Measurements from ENCODE around the gene STYXL1. TPM values are rescaled to one million over a fixed set of nuclear protein-coding genes. Genes with fewer than 3 reads are reported as not detected.

The STYXL1 gene
- 10 to 100 TPM; 27.4 to 28.7 TPM for total RNA-seq

GRCh38 chr7:76047811-76048667 is at the start of gene STYXL1, which contains the start of gene MDH2:
STYXL1 (minus strand) TSS chr7:76048000; CDS start chr7:76030523, 17,477 bp downstream.
MDH2 (plus strand) TSS chr7:76048106; CDS start chr7:76048161, 55 bp downstream.

GRCh38 chr7:75994388-75995051 is 53.3 kb downstream of the STYXL1 start, which contains the start of gene TMEM120A:
TMEM120A (minus strand) TSS chr7:75994595; CDS start chr7:75994570, 25 bp downstream.

Other genes with a start within 250 kb of the STYXL1 start
- gene CCL24, start 234.2 kb downstream of the STYXL1 start, total RNA-seq: not detected
- gene RHBDD2, start 169.0 kb downstream of the STYXL1 start, total RNA-seq: 10 to 100 TPM; 25.0 to 25.5 TPM
- gene POR, start 132.8 kb downstream of the STYXL1 start, total RNA-seq: 10 to 100 TPM; 44.0 to 44.6 TPM
- 10 to 100 TPM; 26.0 to 27.8 TPM for gene TMEM120A, start 53.4 kb downstream of the STYXL1 start, total RNA-seq
- 100 to 1,000 TPM; 135 to 137 TPM for gene MDH2, start 106 bp upstream of the STYXL1 start, total RNA-seq
- gene SRRM3, start 153.9 kb upstream of the STYXL1 start, total RNA-seq: not detected